HepG2 (cell line): ENCODE data around the gene ANKRD62. TPM values are rescaled to one million over a fixed set of nuclear protein-coding genes. Genes with fewer than 3 reads are reported as not detected.

ENCODE experiments used
- ATAC-seq: fragments of 200-7000 bp; cut with Tn5 transposase; 3 replicates; pipeline ENCODE4 v1.9.1; 2020; ENCODE audit warnings: mild to moderate bottlenecking, moderate library complexity
- BruUV-seq: library from RNA; stranded (reverse); fragments of 400-500 nt; replicated peaks from 2 replicates; lab custom pipeline; 2021; lab: Mats Ljungman, UMichigan
- CTCF ChIA-PET: fragments of 300-600 bp; formaldehyde crosslinking; extraction: SDS; loops from one replicate; lab custom pipeline; 2021; ENCODE audit warnings: low total read pairs, inconsistent platforms, low intra/inter-chr PET ratio; lab: Yijun Ruan, JAX
- POLR2A ChIA-PET: fragments of 350-600 bp; sonication (Branson Sonifier 250); formaldehyde crosslinking; loops from one replicate; lab custom pipeline; 2020; ENCODE audit warnings: antibody characterized with exemption, inconsistent platforms; lab: Yijun Ruan, JAX
- DNase-seq: peaks from one replicate; pipeline ENCODE4 v3.0.0-alpha.2; 2015; ENCODE audit warnings: low spot score
- FAIRE-seq: peaks from 3 replicates; lab custom pipeline; 2011; peaks lifted over from hg19 to GRCh38; lab: Jason Lieb, UNC
- H2AFZ ChIP-seq: one replicate; pipeline ENCODE4 v1.6.1; 2011; ENCODE audit warnings: low read length, inconsistent platforms
- H3K27ac ChIP-seq: fragments of 300-600 bp; 3 replicates; pipeline ENCODE4 v1.8.0; 2011; ENCODE audit warnings: mixed run types, mild to moderate bottlenecking, mixed read lengths, low read length, inconsistent platforms; ENCODE audit not compliant: insufficient read depth; ENCODE audit errors: extremely low read length
- H3K27me3 ChIP-seq, 2 experiments: fragments of 200-600 bp in 1 of 2; 2 replicates in 1 of 2; 3 replicates in 1 of 2; pipeline versions ENCODE4 v1.6.0 to v1.8.0; 2011; ENCODE audit warnings: low read length in 2 of 2, mild to moderate bottlenecking in 2 of 2, moderate library complexity in 2 of 2, inconsistent platforms in 1 of 2; ENCODE audit not compliant: insufficient read depth in 2 of 2, control insufficient read depth in 1 of 2
- H3K36me3 ChIP-seq, 2 experiments: fragments of 200-600 bp in 1 of 2; replicated peaks in 1 of 2; 2 replicates in 1 of 2; 3 replicates in 1 of 2; pipeline versions ENCODE4 v1.5.1 to v1.8.0; 2011; ENCODE audit warnings: low read length in 2 of 2, inconsistent platforms in 1 of 2; ENCODE audit not compliant: insufficient read depth in 2 of 2, control insufficient read depth in 1 of 2
- H3K4me1 ChIP-seq: 2 replicates; pipeline ENCODE4 v1.5.1; 2012; ENCODE audit warnings: low read length, inconsistent platforms; ENCODE audit not compliant: insufficient read depth
- H3K4me2 ChIP-seq: 2 replicates; pipeline ENCODE4 v1.6.0; 2011; ENCODE audit warnings: low read depth, low read length, inconsistent platforms
- H3K4me3 ChIP-seq, 3 experiments: fragments of 200-600 bp in 1 of 3; sonication (generic), shearing (Covaris generic) in 1 of 3; replicated peaks in 1 of 3; 2 replicates each; pipeline ENCODE4 v1.5.1; 2011 to 2016; ENCODE audit warnings: low read length in 3 of 3, inconsistent platforms in 2 of 3, low read depth in 2 of 3, mild to moderate bottlenecking in 2 of 3, control low read depth in 1 of 3, mixed read lengths in 1 of 3; ENCODE audit not compliant: insufficient read depth in 1 of 3
- H3K79me2 ChIP-seq: one replicate; pipeline ENCODE4 v1.6.1; 2011; ENCODE audit warnings: low read length, inconsistent platforms; ENCODE audit not compliant: insufficient read depth
- H3K9ac ChIP-seq: 2 replicates; pipeline ENCODE4 v1.6.0; 2011; ENCODE audit warnings: mild to moderate bottlenecking, low read depth, low read length, inconsistent platforms; ENCODE audit not compliant: insufficient read depth
- H3K9me3 ChIP-seq: 2 replicates; pipeline ENCODE4 v1.5.1; 2012; ENCODE audit warnings: mild to moderate bottlenecking, low read length
- H4K20me1 ChIP-seq: 2 replicates; pipeline ENCODE4 v1.6.0; 2011; ENCODE audit warnings: inconsistent platforms, mild to moderate bottlenecking, low read length, moderate library complexity; ENCODE audit not compliant: insufficient read depth
- CBX1 ChIP-seq: IDR thresholded peaks from one replicate; pipeline ENCODE4 v1.6.1; 2016; ENCODE audit warnings: antibody characterized with exemption, low read depth
- KLF12 ChIP-seq: sonication (generic); formaldehyde crosslinking; IDR thresholded peaks from 2 replicates; pipeline ENCODE4 v1.4.0; 2020; ENCODE audit warnings: missing genetic modification reagents, borderline replicate concordance
- PRPF4 ChIP-seq: fragments of 200-400 bp; formaldehyde crosslinking; IDR thresholded peaks from 2 replicates; pipeline ENCODE4 v1.6.1; 2016; ENCODE audit warnings: low read length, low read depth; ENCODE audit not compliant: poor library complexity, severe bottlenecking
- RORA ChIP-seq: sonication (generic); formaldehyde crosslinking; IDR thresholded peaks from 2 replicates; pipeline ENCODE4 v1.5.0; 2020; ENCODE audit warnings: mild to moderate bottlenecking, missing genetic modification reagents, moderate library complexity
- SALL1 ChIP-seq: sonication (generic); formaldehyde crosslinking; IDR thresholded peaks from 2 replicates; pipeline ENCODE4 v1.8.0; 2022; ENCODE audit warnings: mild to moderate bottlenecking, missing genetic modification reagents
- SRSF4 ChIP-seq: fragments of 200-400 bp; formaldehyde crosslinking; IDR thresholded peaks from one replicate; pipeline ENCODE4 v1.6.1; 2018; ENCODE audit warnings: mild to moderate bottlenecking, low read depth, low read length, moderate library complexity; ENCODE audit not compliant: poor library complexity, severe bottlenecking
- TBX3 ChIP-seq: fragments of 450-650 bp; IDR thresholded peaks from 2 replicates; pipeline ENCODE4 v1.6.1; 2017; ENCODE audit warnings: antibody characterized with exemption, mild to moderate bottlenecking, inconsistent platforms, borderline replicate concordance
- ZMYM4 ChIP-seq: sonication (generic); formaldehyde crosslinking; IDR thresholded peaks from 2 replicates; pipeline ENCODE4 v1.8.1; 2023; ENCODE audit warnings: mild to moderate bottlenecking, missing genetic modification reagents
- WGBS: methylation state at CpG from one replicate; pipeline ENCODE4 v1.1.6; 2017; ENCODE audit warnings: low lambda C conversion rate; 5-methylcytosine and 5-hydroxymethylcytosine counted together
- in situ Hi-C: cut with HindIII; loops from 2 replicates; pipeline ENCODE4 v1.10.0; 2017; ENCODE audit warnings: low pct_unique_long_range_greater_than_20kb; ENCODE audit not compliant: extremely low pct_ligation_motif_present
- intact Hi-C: fragments of 100-400 bp; cut with micrococcal nuclease; formaldehyde crosslinking; loops from one replicate; pipeline ENCODE4 v1.10.0; 2022; ENCODE audit not compliant: unreplicated experiment
- polyA plus RNA-seq, 8 experiments: library from polyadenylated mRNA; depleted of rRNA in 3 of 8; stranded (reverse) in 7 of 8; unstranded in 1 of 8; fragments of >200 nt; fragmentation: Illumina TruSeq in 4 of 8; extraction: Trizol in 4 of 8; gene quantifications; 2 replicates each; pipeline versions ENCODE4 v1.2.1 to v1.2.3, GENCODE V29; 2011 to 2016; ENCODE audit warnings: low read depth in 4 of 8, missing spikeins in 1 of 8, mixed read lengths in 1 of 8; ENCODE audit not compliant: insufficient read depth in 1 of 8
- total RNA-seq, 5 experiments: library from RNA; depleted of rRNA; stranded (reverse); fragments of >200 nt; fragmentation: Illumina TruSeq; extraction: Trizol; gene quantifications; 2 replicates each; pipeline ENCODE4 v1.2.3, GENCODE V29; 2016; ENCODE audit warnings: low read depth in 1 of 5
- TF ChIP-seq, protein P1 (sequence below): IDR thresholded peaks from 2 replicates; pipeline ENCODE4 v1.6.1; 2016; ENCODE audit warnings: low read depth, control low read depth
- TF ChIP-seq, protein P2 (sequence below): sonication (generic); formaldehyde crosslinking; IDR thresholded peaks from 2 replicates; pipeline ENCODE4 v1.5.1; 2020; ENCODE audit warnings: missing genetic modification reagents, mild to moderate bottlenecking, borderline replicate concordance
- TF ChIP-seq, protein P3 (sequence below): sonication (generic); formaldehyde crosslinking; IDR thresholded peaks from 2 replicates; pipeline ENCODE4 v1.5.0; 2020; ENCODE audit warnings: missing genetic modification reagents, mild to moderate bottlenecking, borderline replicate concordance
- TF ChIP-seq, protein P4 (sequence below): sonication (generic); formaldehyde crosslinking; IDR thresholded peaks from 2 replicates; pipeline ENCODE4 v1.4.0; 2020; ENCODE audit warnings: low read depth, mild to moderate bottlenecking, missing genetic modification reagents
- TF ChIP-seq, protein P5 (sequence below): sonication (generic); formaldehyde crosslinking; IDR thresholded peaks from 2 replicates; pipeline ENCODE4 v1.4.0; 2020; ENCODE audit warnings: missing genetic modification reagents
- TF ChIP-seq, protein P6 (sequence below): sonication (generic); formaldehyde crosslinking; IDR thresholded peaks from 2 replicates; pipeline ENCODE4 v1.8.1; 2023; ENCODE audit warnings: mild to moderate bottlenecking, missing genetic modification reagents

Gene ANKRD62
- total and polyA plus RNA-seq, 2 of the 13 experiments (the other 11 are each of a cell fraction or from before 2014, with no cell fraction given), result not detected

DNA sequence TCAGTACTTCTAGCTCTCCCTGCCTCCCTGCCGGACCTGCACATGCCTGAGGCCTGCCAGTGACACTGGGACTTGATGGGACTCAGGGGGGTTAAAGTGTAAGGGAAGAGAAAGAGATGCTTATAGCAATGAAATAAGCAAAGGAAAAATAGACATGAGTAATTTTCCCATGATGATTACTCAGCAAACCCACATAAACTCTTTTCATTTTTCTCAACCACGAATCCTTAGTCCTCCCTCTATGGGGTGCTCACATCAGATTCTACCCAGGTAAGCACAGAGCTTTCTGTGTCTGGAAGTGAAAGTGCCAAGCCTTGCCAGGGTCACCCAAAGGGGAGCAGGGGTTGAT is 44.8 kb upstream of the ANKRD62 start:
- Histone ChIP-seq H3K4me1 (peaks cover 13% of the 10 kb centered on the region), H3K9me3 (no peaks in the 10 kb centered on the region), H3K4me3 (no peak overlapping the region), H3K4me2 (no peak overlapping the region), H3K27ac (no peak overlapping the region), H3K27me3 (peaks cover 2 to 21% of the 10 kb centered on the region in 2 experiments; a peak in 3 of 5 replicates), H4K20me1 (no peaks in the 10 kb centered on the region), H2AFZ (no peak overlapping the region), H3K9ac (no peak overlapping the region), H3K79me2 (no peaks in the 10 kb centered on the region), H3K36me3 (no peaks in the 10 kb centered on the region)
- intact Hi-C loops (no loop called here), in situ Hi-C loops (loop anchor here (10.0 kb wide), 1 partner anchor 394 kb away; no protein-coding TSS in a partner anchor)
- ChIA-PET POLR2A (no interaction called here), CTCF (no interaction called here)
- WGBS, result 3% methylated on average over 2 of the region's 2 CpGs
- ATAC-seq, result no peak
- FAIRE-seq, result no peak
- no TSS peak for BruUV-seq
- no peak for DNase-seq
- TF ChIP-seq SALL1 (CRISPR knock-in tag) (no peak), SRSF4 (no peak), PRPF4 (no peak), CBX1 (no peak), KLF12 (no peak), RORA (no peak), TBX3 (no peak), ZMYM4 (no peak)
- TF ChIP-seq, protein P1, sequence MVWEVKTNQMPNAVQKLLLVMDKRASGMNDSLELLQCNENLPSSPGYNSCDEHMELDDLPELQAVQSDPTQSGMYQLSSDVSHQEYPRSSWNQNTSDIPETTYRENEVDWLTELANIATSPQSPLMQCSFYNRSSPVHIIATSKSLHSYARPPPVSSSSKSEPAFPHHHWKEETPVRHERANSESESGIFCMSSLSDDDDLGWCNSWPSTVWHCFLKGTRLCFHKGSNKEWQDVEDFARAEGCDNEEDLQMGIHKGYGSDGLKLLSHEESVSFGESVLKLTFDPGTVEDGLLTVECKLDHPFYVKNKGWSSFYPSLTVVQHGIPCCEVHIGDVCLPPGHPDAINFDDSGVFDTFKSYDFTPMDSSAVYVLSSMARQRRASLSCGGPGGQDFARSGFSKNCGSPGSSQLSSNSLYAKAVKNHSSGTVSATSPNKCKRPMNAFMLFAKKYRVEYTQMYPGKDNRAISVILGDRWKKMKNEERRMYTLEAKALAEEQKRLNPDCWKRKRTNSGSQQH (CRISPR knock-in tag), result no peak
- TF ChIP-seq, protein P2, sequence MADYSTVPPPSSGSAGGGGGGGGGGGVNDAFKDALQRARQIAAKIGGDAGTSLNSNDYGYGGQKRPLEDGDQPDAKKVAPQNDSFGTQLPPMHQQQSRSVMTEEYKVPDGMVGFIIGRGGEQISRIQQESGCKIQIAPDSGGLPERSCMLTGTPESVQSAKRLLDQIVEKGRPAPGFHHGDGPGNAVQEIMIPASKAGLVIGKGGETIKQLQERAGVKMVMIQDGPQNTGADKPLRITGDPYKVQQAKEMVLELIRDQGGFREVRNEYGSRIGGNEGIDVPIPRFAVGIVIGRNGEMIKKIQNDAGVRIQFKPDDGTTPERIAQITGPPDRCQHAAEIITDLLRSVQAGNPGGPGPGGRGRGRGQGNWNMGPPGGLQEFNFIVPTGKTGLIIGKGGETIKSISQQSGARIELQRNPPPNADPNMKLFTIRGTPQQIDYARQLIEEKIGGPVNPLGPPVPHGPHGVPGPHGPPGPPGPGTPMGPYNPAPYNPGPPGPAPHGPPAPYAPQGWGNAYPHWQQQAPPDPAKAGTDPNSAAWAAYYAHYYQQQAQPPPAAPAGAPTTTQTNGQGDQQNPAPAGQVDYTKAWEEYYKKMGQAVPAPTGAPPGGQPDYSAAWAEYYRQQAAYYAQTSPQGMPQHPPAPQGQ, result no peak
- TF ChIP-seq, protein P3, sequence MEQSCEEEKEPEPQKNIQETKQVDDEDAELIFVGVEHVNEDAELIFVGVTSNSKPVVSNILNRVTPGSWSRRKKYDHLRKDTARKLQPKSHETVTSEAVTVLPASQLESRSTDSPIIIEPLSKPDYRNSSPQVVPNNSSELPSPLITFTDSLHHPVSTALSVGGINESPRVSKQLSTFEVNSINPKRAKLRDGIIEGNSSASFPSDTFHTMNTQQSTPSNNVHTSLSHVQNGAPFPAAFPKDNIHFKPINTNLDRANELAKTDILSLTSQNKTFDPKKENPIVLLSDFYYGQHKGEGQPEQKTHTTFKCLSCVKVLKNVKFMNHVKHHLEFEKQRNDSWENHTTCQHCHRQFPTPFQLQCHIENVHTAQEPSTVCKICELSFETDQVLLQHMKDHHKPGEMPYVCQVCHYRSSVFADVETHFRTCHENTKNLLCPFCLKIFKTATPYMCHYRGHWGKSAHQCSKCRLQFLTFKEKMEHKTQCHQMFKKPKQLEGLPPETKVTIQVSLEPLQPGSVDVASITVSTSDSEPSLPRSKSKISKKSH, result no peak
- TF ChIP-seq, protein P4, sequence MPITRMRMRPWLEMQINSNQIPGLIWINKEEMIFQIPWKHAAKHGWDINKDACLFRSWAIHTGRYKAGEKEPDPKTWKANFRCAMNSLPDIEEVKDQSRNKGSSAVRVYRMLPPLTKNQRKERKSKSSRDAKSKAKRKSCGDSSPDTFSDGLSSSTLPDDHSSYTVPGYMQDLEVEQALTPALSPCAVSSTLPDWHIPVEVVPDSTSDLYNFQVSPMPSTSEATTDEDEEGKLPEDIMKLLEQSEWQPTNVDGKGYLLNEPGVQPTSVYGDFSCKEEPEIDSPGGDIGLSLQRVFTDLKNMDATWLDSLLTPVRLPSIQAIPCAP (CRISPR knock-in tag), result no peak
- TF ChIP-seq, protein P5, sequence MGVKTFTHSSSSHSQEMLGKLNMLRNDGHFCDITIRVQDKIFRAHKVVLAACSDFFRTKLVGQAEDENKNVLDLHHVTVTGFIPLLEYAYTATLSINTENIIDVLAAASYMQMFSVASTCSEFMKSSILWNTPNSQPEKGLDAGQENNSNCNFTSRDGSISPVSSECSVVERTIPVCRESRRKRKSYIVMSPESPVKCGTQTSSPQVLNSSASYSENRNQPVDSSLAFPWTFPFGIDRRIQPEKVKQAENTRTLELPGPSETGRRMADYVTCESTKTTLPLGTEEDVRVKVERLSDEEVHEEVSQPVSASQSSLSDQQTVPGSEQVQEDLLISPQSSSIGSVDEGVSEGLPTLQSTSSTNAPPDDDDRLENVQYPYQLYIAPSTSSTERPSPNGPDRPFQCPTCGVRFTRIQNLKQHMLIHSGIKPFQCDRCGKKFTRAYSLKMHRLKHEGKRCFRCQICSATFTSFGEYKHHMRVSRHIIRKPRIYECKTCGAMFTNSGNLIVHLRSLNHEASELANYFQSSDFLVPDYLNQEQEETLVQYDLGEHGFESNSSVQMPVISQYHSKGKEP (CRISPR knock-in tag), result no peak
- TF ChIP-seq, protein P6, sequence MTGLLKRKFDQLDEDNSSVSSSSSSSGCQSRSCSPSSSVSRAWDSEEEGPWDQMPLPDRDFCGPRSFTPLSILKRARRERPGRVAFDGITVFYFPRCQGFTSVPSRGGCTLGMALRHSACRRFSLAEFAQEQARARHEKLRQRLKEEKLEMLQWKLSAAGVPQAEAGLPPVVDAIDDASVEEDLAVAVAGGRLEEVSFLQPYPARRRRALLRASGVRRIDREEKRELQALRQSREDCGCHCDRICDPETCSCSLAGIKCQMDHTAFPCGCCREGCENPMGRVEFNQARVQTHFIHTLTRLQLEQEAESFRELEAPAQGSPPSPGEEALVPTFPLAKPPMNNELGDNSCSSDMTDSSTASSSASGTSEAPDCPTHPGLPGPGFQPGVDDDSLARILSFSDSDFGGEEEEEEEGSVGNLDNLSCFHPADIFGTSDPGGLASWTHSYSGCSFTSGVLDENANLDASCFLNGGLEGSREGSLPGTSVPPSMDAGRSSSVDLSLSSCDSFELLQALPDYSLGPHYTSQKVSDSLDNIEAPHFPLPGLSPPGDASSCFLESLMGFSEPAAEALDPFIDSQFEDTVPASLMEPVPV, result no peak
